Measurements from ENCODE around the gene SEC23A.
"Not testable (repeated sequence)": the region's sequence is repeated elsewhere in the genome, so short reads cannot be mapped to it uniquely, and the experiment has no call there.

SEC23A gene

GRCh38 chr14:39102969-39103957 lies at the start of gene SEC23A:
Gene SEC23A, minus strand, starts transcription at chr14:39103235. Its CDS starts 7,117 bp downstream, at chr14:39096118.
- peak; percentile 84 for DNase-seq (ENCODE audit: low read depth)

- DNase-seq (ENCODE audit: low read depth): peak; percentile 2
Observed at GRCh38 chr14:39145266-39145966, 42.4 kb upstream of the SEC23A start.

GRCh38 chr14:39143226-39143625 lies 40.2 kb upstream of the SEC23A start:
- not testable (repeated sequence) for DNase-seq (ENCODE audit: low read depth)

- not testable (repeated sequence) for DNase-seq (ENCODE audit: low read depth)
Observed at GRCh38 chr14:39141623-39142022, 38.6 kb upstream of the SEC23A start.

GRCh38 chr14:39140170-39140569 lies 37.1 kb upstream of the SEC23A start:
- no peak for DNase-seq (ENCODE audit: low read depth)

GRCh38 chr14:39138440-39138839 lies 35.4 kb upstream of the SEC23A start:
- DNase-seq (ENCODE audit: low read depth): peak; percentile 34

DNA sequence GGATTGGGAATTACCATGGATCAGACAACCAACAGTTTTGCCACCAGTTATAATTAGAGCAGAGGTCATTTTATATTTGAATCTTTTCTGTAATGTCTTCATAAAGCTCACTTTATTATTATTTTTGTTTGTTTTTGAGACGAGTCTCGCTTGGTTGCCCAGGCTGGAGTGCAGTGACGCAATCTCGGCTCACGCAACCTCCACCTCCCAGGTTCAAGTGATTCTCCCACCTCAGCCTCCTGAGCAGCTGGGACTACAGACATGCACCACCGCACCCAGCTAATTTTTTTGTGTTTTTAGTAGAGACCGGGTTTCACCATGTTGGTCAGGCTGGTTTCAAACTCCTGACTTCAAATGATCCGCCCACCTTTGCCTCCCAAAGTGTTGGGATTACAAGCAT lies 34.8 kb upstream of the SEC23A start:
- not testable (repeated sequence) for DNase-seq (ENCODE audit: low read depth)

- no peak for DNase-seq (ENCODE audit: low read depth)
Observed at GRCh38 chr14:39122330-39123138, 19.5 kb upstream of the SEC23A start.

GRCh38 chr14:39114073-39114838 lies 11.2 kb upstream of the SEC23A start, which contains the start of gene GEMIN2:
Gene GEMIN2, plus strand, starts transcription at chr14:39114323. Its CDS starts 16 bp downstream, at chr14:39114339.
- DNase-seq (ENCODE audit: low read depth): peak; percentile 90

- DNase-seq (ENCODE audit: low read depth): no peak
Observed at GRCh38 chr14:39113685-39114072, 10.6 kb upstream of the SEC23A start.

DNA sequence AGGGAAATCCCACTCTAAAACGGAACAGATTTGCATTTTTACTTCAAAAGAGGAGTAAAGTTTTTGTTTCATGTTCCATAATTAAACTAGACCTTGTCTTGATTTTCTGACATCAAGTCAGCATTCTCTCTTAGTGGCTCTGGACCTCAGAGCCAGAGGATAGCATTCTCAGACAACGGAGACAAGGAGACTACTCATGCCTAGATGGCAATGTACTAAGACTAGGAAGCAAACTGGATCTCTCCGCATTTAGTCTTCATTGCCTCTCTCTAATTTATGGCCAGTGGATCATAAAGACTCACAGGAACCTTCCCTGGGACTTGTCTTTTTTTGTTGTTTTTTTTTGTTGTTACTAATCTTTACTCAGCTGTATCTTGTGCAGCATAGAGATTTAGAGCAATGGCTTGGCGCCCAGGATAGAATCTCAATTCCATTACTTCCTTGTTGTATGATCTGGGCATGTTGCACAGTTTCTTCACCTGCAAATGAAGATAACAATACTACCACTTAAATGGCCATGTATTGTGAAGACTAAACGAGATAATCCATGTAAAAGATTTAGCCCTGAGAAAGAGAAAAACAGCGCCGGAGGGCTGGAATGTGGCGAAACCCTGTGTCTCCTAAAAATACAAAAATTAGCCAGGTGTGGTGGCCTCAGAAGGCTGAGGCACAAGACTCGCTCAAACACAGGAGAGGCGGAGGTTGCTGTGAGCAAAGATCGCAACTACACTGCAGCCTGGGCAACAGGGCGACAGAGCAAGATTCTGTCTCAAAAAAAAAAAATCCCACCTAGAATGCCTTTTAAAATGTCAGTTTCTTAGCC lies 7.1 kb upstream of the SEC23A start:
- no peak for DNase-seq (ENCODE audit: low read depth)

- DNase-seq (ENCODE audit: low read depth): no peak
Observed at GRCh38 chr14:39108791-39109190, 5.8 kb upstream of the SEC23A start.

DNA sequence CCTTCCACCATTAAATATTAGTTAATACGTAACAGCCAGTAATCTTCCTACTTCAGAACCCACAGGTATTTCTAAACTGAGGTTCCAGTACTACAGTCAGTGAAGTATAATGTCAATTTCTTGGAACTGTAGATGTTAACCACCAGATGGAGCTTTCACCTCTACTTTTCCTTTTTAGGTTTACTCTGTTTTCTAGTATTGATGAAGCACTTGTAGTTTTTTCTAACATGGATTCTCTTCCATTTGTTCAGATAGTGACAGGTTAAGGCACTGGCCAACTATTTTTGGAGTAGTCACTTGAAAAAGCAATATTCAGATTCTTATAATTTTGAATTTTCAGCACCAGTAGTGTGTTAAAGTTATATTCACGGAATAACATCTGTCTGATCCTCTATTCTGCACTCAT lies 4.6 kb upstream of the SEC23A start:
- peak; percentile 52 for DNase-seq (ENCODE audit: low read depth)

- not testable (repeated sequence) for DNase-seq (ENCODE audit: low read depth)
Observed at GRCh38 chr14:39104078-39104801, 1.2 kb upstream of the SEC23A start.

DNA sequence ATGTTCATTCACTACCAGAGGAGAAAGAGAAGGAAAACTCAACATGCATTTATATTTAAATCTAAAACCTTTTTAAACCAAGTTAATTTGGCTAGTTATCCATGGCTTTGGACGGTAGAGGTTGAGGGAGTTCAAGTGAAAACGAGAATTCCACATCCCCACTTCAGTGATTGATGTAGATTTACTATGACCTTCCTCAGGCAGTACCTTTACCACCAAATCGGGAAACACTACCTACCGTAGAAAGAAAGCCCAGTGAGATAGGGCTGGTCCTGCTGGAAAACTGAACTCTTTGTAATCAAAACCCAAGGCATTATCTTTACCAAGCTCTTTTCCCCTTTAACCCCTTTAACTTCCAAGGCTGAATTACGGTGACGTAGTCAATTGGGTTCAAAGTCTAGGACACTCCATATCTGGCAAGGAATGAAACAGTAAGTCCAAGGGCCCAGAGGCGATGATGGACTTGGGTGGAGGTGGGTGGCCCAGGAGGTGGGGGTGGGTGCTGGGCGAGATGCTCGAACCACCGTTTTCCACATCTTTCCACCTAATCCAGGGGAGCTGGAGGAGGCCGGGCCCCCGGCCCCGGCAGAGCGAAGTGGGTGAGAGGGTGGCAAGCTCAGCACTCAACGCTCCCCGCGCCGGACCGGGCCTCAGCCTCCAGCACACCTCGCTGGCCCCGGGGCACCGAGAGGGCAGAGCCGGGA lies 618 bp downstream of the SEC23A start:
- peak; percentile 54 for DNase-seq (ENCODE audit: low read depth)

DNA sequence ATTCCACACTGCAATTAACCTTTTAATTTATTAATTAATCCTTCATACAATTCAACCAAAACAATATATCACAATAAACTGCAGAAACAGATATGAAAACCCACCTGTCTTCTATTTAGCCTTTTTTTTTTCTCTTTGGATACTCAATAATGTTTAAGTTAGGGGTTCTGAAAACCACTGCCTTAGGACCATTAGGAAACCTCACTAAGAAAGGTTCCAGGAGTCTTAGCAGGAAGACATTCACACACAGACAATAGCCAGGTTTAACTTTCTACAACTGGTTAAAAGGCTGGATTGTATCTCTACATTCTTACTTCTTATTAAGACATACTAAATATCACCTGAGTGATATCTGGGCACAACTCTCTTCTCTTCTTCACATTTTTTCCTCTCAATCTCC lies 3.3 kb downstream of the SEC23A start:
- no peak for DNase-seq (ENCODE audit: low read depth)

DNA sequence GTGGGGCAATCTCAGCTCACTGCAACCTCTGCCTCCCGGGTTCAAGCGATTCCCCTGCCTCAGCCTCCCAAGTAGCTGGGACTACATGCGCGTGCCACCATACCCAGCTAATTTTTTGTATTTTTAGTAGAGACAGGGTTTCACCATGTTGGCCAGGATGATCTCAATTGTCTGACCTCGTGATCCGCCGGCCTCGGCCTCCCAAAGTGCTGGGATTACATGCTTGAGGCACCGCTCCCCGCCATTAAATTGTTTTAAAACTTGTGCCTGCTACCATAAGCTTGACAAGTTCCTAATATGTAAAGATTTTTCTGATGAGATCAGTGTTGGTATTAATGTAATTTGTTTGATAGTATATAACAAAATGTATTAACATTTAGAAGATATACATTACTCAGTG lies 3.8 kb downstream of the SEC23A start:
- not testable (repeated sequence) for DNase-seq (ENCODE audit: low read depth)

DNA sequence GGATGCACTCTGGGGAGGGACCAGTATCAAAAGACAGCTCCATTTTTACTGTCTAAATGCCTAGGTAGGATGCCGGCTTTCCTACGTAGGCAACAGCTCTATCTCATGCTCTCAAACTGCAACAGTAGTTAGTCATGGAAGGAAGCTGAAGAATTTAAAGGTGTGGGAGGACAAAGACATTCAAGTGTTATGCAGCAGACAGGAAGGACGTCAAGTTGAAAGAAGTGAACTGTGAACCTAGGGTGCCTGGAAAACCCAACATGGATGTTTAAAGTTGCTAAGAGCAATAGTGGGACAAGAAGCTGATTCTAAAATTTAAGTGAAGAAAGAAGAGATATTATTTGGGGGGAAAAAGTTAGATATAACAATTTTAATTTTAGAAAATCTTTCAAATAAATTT lies 5.9 kb downstream of the SEC23A start:
- DNase-seq (ENCODE audit: low read depth): peak; percentile 78

DNA sequence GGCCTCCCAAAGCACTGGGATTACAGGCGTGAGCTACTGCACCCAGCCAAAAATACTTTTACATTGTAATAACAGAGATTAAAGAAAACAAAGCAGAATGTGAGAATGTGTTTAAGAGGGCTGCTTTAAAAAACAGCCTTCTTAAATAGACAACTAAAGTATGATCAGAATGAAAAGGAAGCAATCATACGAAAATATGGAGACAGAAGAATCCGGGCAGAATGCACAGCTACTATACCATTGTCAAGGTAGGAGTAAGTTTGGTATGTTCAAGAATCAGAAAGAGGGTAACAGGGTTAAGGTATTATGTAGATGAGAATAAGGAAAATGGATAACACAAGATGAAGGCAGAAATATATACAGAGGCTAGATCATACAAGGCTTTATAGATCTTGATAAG lies 8.5 kb downstream of the SEC23A start:
- DNase-seq (ENCODE audit: low read depth): no peak

All from amniotic epithelial cell (primary cell).